HL-60/S4 treated with phorbol 12-myristate 13-acetate at 8.2 ng/mL for 4 days and 3 days (cell line): Measurements from ENCODE around the gene ZAP70.

Experiments used
- in situ Hi-C: fragments of 300-500 bp; cut with MboI; formaldehyde crosslinking; loops from 2 replicates; pipeline ENCODE4 v1.15.0; 2022; ENCODE audit warnings: low sequenced_read_pairs

Gene ZAP70

DNA sequence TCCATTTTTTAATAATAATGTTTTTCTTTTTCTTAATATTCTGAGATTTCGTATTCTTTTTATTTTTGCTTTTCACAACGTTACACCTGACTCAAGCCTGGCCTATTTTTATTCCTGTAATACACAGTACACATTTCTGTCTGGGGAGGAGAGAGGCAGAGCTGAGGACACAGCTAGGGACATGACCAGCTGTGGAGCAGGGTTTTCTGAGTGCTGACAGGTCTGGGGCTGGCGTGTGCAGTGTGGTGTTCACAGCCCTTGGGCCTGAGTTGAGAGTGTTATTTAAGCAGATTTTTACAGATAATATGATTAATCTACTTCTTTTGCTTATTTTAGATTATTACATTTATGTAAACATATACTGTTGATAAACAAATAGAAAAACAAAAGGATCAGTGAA is 55.9 kb downstream of the ZAP70 start:
- in situ Hi-C loops, result loop anchor here (25.0 kb wide), 1 partner anchor 1707 kb away; no protein-coding TSS in a partner anchor

DNA sequence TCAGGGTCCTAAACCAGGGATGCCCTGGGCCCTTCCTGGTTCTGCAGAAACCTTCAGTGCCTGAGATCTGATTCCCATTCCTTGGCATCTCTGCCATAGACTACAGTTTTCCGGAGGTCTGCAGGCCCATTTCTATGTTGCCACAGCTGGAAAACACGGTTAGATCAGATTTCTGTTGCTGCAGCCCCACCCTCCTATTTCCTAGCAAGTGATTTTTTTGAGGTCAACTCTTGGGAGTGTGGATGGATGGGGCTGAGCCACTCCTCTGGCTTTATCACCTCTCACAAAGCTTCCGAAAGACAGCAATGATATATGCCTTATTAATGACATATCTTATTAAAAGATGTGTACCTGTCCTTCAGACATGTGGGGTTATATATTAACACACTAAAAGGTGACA is 56.3 kb downstream of the ZAP70 start:
- in situ Hi-C loops, result loop anchor here (25.0 kb wide), 1 partner anchor 1707 kb away; no protein-coding TSS in a partner anchor

DNA sequence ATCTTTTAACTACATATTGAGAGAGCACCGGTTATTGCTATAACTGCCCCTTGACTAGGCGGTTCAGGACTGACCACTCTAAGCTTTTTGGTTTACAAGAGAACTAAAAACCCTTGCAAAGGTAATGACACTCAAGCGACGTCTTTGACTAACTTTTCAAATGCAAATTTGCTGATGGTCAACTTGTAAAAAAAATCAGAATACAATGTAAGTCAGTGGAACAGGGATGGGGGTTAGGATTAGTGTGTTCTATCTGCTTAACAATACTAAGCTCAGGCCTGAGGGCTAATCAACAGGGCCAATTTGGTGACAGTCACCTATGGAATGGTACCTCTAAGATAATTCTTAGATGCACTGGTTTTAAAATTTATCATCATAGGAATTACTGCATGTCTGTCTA is 57.1 kb downstream of the ZAP70 start:
- in situ Hi-C loops, result loop anchor here (25.0 kb wide), 1 partner anchor 1708 kb away; no protein-coding TSS in a partner anchor

DNA sequence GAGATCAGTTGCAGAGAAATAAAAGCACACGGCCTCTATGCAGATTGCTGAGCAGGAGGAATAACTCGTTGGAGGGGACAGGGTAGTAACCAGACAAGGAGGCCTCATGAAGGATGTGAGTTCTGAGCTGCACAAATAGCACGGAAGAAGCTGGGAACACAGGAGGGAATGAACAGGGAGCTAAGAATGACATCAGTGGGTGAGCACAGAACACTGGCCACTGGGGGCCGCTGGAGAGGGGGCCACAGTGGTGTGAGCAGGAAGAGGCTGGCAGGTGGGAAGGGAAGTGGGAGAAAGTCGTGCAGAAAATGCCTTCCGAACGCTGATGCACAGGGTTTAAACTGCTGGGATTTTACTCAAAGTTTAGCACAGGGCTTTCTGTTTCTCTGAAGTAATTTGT is 61.0 kb downstream of the ZAP70 start:
- in situ Hi-C loops, result loop anchor here (25.0 kb wide), 1 partner anchor 1712 kb away; no protein-coding TSS in a partner anchor

DNA sequence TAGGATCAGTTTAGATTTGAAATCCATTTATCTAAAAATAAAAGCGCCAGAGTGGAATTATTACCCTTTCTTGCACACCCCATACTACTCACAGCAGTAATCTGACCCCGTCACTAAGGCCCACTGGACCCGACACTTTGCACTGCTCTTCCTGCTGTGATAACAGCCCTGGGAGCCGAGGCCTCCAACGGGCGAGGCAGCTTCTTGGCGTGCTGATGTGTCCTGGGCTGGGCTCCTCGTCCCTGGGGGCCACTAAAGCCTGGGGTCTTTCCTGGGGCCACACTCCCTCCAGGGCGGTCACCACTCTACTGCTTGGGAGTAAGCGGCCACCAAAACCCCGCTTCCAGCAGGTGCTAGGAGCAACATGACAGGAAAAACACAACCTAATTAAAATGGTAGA is 61.7 kb downstream of the ZAP70 start:
- in situ Hi-C loops, result no loop called here

DNA sequence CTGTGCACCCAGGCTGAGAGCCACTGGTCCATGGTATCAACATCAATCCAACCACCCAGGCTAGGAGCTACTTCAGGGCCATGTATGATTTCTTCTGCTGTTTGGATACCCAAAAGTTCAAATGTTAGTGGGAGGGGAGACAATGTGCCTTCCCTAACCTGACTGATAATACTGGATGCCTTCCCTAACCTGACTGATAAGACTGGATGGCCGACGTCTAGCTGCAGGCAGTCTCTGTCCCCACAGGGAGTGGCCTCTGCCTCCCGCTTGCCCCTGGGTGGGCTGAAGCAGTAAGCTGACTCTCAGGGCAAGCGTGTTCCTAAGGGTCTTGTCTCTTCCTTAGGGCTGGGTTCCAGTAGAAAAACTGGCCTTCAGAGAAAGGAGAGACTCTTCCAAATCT is 65.8 kb downstream of the ZAP70 start:
- in situ Hi-C loops, result no loop called here

DNA sequence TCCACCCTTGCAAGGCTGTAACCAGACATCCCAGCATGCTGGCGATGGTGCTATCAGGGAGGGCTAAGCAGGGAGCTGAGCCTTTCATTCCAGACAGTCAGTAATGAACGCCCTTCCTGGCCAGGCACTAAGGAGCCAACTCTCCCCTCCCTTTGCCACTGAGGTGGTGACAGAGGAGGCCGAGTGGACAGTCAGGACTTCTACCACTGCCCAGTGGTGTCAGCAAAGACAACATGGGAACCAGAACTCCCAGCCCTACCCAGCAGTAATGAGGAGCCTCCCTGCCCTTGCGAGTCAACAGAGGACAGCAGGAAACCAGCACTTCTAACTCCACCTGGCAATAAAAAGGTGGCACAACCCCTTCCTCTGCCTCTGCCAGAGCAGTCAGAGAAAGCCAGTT is 68.6 kb downstream of the ZAP70 start:
- in situ Hi-C loops, result no loop called here

DNA sequence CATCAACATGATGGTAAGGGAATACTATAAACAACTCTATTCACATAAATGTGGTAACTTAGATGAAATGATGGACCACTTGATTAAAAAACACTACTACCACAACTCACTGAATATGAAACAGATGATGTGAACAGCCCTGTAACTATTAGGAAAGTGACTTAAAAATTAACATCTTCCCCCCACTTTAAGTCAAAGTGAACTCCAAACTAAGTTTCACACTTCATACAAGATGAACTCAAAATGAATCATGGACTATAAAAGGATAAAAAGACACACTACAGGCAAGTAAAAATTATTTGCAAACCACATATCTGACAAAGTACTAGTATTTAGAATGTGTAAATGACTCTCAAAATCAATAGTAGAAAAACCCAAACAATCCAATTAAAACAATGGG is 71.6 kb downstream of the ZAP70 start:
- in situ Hi-C loops, result no loop called here

DNA sequence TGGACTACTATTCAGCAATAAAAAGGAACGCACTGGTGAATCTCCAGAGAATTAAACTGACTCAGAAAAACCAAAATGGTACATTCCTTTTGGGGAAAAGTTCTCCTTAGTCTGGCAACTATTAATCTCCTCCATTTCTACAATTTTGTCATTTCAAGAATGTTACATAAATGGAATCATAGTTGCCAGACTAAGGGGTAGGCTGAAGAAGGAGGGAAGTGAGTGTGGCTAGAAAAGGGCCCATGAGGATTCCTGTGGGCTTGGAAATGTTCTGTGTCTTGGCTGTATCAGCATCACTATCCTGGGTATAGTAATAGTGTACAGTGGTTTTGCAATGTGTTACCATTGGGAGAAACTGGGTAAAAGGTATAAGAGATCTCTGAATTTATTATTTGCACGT is 72.4 kb downstream of the ZAP70 start:
- in situ Hi-C loops, result no loop called here

DNA sequence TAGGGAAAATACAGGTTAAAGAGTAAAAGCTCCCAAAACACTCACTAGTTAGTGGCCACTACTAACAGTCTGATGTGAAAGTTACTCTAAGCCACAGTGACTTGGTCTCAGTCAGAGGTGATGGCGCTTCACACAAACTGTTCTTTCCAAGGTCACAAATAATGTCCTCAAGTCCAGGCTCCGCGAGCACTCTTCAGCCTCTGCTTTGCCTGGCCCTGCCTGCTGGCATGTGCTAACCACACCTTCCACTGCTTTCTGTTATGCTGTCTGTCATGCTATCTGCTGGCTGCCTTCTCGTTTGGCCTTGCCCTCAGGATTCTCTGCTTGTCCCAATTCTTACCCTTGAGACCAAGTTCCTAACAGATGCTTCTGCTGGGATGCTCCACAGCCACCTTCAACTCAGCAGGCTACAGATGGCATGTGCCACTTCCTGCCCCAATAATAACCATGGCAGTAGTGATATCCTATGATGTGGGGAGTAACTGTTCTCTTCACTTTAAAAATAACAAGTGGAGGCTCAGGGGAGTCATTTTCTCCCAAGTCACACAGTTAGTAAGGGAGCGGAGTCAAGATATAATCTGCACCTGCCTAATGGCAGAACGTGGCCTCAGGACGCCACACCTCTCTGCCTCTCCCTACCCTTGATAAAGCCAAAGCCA is 75.7 kb downstream of the ZAP70 start:
- in situ Hi-C loops, result no loop called here
